Stimulated activated effector memory CD8-positive, alpha-beta T cell treated with anti-CD3 and anti-CD28 coated beads, Interleukin-12 subunit alpha, Interleukin-12 subunit beta, amount 100 ng/mL, for 72 hours (primary cell): ENCODE measurements around the gene NDUFS7.

Experiments
- ATAC-seq: fragments of 150-1000 bp; cut with Tn5 transposase; 2 replicates; pipeline ENCODE4 v1.10.0; 2021
- DNase-seq, 2 donors: peaks; one replicate each; pipeline ENCODE4 v3.0.0; 2021 to 2022; ENCODE audit warnings: low spot score in 2 of 2
- H3K27ac Mint-ChIP-seq: one replicate; pipeline ENCODE4 v1.8.0; 2022; ENCODE audit warnings: mild to moderate bottlenecking, mixed read lengths
- H3K36me3 Mint-ChIP-seq: one replicate; pipeline ENCODE4 v1.8.0; 2022; ENCODE audit warnings: mild to moderate bottlenecking, mixed read lengths
- H3K4me1 Mint-ChIP-seq: one replicate; pipeline ENCODE4 v1.8.0; 2022; ENCODE audit warnings: mixed read lengths
- H3K4me3 Mint-ChIP-seq: one replicate; pipeline ENCODE4 v1.8.0; 2022; ENCODE audit warnings: mild to moderate bottlenecking, mixed read lengths
- H3K9me3 Mint-ChIP-seq: one replicate; pipeline ENCODE4 v1.8.0; 2022; ENCODE audit warnings: mixed read lengths

The NDUFS7 gene

DNA sequence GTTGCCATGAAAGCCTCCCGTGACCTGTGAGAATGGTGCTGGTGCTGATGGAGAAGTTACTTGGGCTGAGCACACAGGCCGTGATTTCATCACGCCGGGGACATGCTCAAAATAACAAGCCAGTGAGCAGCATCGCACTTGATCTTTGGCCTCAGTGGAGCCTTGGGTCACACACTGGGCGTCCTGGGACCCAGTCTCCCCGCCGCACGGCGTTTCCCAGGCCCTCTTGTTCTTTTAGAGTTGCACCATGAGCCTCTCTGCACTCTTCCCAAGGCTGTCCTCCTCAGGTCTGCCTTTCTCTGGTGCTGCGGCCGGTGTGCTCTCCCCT, 9.5 kb upstream of the NDUFS7 start:
- Mint-ChIP-seq H3K27ac (no peak overlapping the region), H3K4me3 (no peak overlapping the region)
- no peak for ATAC-seq

DNA sequence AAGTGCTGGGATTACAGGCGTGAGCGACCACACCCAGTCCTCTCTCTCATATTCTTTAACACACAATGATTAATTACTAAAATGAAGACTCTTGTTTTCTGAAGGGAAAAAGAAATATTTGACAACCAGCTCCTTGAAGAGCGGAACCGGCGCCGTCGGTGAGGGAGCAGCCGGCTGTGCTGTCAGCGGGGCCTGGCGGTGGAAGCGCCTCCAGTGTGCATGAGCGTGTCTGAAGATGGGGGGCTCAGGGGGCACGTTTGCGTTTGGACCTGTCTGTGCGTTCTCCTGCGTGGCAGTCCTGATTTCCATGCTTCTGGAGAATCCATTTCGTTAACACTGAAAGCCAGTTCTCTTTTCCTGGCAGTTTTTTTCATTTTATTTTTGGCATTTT, 7.3 kb upstream of the NDUFS7 start:
- DNase-seq (no peak), ATAC-seq (no peak)
- Mint-ChIP-seq H3K36me3 (peaks cover 41% of the 10 kb centered on the region), H3K4me1 (no peaks in the 10 kb centered on the region), H3K9me3 (no peaks in the 10 kb centered on the region), H3K4me3 (no peak overlapping the region), H3K27ac (no peak overlapping the region)

More for the DNA sequence above, 9.5 kb upstream of the NDUFS7 start:
- no peak for DNase-seq
- H3K36me3 Mint-ChIP-seq = peaks cover 62% of the 10 kb centered on the region
- H3K9me3 Mint-ChIP-seq = no peaks in the 10 kb centered on the region
- H3K4me1 Mint-ChIP-seq = no peaks in the 10 kb centered on the region

DNA sequence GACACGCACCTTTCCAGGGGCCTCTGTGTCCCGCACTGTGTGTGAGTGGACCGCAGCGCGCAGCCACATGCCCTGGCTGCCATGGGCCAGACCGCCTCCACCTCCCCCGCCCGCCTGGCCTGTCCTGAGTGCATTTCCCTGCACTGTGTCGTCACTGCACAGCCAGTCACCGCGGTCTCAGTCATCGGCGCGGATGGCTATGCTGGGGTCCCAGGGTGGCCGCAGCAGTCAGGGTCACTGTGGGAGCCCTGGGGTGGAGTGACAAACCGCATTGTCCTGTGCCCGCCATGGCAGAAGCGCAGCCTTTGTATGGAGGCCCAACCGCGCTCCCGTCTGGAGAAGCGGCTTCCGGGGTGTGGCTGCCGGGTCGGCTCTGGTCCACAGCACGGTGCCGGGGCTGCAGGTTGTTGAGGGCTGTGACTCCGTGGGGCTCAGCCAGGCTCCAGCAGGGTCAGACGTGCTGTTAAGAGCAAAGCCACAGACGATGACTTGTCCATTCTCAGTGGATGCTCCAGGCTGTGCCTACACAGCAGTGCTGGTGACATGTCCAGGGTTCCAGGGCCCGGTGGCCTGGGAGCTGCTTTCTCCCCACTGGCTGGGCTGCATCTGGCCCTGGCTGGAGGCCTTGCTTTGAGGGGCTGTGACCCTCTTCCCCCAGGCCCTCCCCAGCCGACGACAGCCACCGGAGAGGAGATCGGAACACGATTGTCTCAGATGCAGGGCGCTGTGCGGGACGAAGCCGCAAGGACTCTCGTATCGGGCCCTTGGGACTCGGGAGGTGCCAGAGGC, 6.3 kb upstream of the NDUFS7 start:
- Mint-ChIP-seq H3K9me3 (no peaks in the 10 kb centered on the region), H3K4me3 (no peak overlapping the region), H3K36me3 (peaks cover 34% of the 10 kb centered on the region), H3K4me1 (no peaks in the 10 kb centered on the region), H3K27ac (no peak overlapping the region)
- ATAC-seq (no peak), DNase-seq (no peak)

DNA sequence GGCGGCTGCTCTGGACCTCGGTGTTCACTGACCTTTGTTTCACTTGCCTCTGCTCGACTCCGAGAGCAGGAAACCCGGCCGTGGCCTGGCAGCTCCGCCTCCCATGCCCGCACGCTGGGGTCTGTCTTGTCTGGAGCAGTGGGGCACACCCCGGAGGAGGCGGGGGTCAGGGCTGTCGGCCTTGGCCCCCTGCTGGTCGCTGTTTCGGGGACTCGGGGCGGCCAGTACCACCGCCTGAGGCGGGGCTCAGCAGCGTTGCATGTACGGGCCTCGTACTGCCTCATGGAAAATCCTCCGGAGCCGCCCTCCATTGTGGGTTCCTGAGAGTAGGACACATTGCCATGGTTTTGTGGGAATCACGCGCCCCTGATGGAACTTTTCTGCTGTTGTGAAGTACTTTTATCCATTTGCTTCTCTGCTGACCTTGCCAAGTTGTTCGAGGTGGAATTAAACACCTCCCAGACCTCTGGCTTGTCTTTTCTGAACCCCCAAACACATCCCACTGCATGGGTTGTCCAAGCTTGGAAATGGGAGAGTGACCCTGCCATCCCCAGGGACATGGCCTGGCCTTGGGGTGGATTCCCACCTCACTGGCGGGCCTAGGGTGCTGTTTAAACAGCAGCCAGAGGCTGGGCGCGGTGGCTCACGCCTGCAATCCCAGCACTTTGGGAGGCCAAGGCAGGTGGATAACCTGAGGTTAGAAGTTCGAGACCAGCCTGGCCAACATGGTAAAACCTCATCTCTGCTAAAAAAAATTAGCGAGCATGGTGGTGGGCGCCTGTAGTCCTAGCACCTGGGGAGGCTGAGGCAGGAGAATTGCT, 5.5 kb upstream of the NDUFS7 start:
- Mint-ChIP-seq H3K9me3 (no peaks in the 10 kb centered on the region), H3K4me1 (peaks cover 6% of the 10 kb centered on the region), H3K36me3 (peaks cover 36% of the 10 kb centered on the region), H3K27ac (no peak overlapping the region), H3K4me3 (no peak overlapping the region)
- DNase-seq = no peak
- no peak for ATAC-seq

- ATAC-seq (no peak), DNase-seq (no peak)
- Mint-ChIP-seq H3K36me3 (peaks cover 40% of the 10 kb centered on the region), H3K9me3 (no peaks in the 10 kb centered on the region), H3K4me1 (peaks cover 12% of the 10 kb centered on the region), H3K27ac (no peak overlapping the region), H3K4me3 (no peak overlapping the region)
Observed at GRCh38 chr19:1379126-1379905, 4.4 kb upstream of the NDUFS7 start.

DNA sequence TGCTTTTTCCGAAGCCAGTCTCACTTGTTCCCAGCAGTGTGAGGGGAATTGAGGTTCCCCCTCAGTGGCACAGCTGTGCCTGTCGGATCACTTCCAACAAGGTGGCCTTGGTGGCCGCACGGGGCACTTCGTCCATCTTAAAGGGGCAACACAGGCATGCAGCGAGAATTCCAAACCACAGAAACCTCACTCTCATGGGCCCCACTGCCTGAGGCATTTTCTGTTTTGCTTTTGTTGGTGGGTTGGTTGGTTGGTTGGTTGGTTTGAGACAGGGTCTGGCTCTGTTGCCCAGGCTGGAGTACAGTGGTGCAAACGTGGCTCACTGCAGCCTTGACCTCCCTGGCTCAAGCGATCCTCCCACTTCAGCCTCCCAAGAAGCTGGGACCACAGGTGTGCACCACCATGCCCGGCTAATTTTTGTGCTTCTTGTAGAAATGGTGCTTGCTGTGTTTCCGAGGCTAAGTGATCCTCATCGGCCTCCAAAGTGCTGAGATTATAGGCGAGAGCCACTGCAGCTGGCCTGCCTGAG, 3.7 kb upstream of the NDUFS7 start:
- H3K4me3 Mint-ChIP-seq = no peak overlapping the region
- H3K4me1 Mint-ChIP-seq = peaks cover 19% of the 10 kb centered on the region
- no peak overlapping the region for H3K27ac Mint-ChIP-seq
- no peak for ATAC-seq
- H3K9me3 Mint-ChIP-seq = no peaks in the 10 kb centered on the region
- peaks cover 37% of the 10 kb centered on the region for H3K36me3 Mint-ChIP-seq
- DNase-seq = no peak

GRCh38 chr19:1382250-1382649, 1.5 kb upstream of the NDUFS7 start:
- H3K4me3 Mint-ChIP-seq = no peak overlapping the region
- DNase-seq (no peak), ATAC-seq (no peak)
- peaks cover 24% of the 10 kb centered on the region for H3K4me1 Mint-ChIP-seq
- peaks cover 23% of the 10 kb centered on the region for H3K36me3 Mint-ChIP-seq
- H3K27ac Mint-ChIP-seq = no peak overlapping the region
- H3K9me3 Mint-ChIP-seq = no peaks in the 10 kb centered on the region

DNA sequence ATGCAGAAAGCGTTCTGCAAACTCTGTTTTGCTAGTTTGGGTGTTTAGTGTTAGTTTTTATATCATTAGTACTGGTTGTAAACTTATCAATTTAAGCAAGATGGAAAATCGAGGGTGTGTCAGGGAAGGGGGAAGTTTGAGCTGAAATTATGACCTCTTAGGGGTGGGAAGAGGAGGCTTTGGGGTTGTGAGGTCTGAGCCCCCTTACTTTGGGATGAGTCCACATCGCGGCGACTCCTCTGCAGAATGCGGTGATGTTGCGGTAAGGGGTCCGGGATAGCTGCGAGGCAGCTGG, 743 bp upstream of the NDUFS7 start:
- DNase-seq (no peak), ATAC-seq (no peak)
- Mint-ChIP-seq H3K9me3 (no peaks in the 10 kb centered on the region), H3K27ac (peak overlapping the region; percentile 100), H3K36me3 (peaks cover 23% of the 10 kb centered on the region), H3K4me3 (peak overlapping the region; percentile 86), H3K4me1 (peaks cover 25% of the 10 kb centered on the region)

GRCh38 chr19:1384085-1384462, 367 bp downstream of the NDUFS7 start:
- H3K36me3 Mint-ChIP-seq = peaks cover 23% of the 10 kb centered on the region
- H3K4me1 Mint-ChIP-seq = peaks cover 25% of the 10 kb centered on the region
- H3K9me3 Mint-ChIP-seq = no peaks in the 10 kb centered on the region
- DNase-seq (no peak), ATAC-seq (no peak)
- H3K27ac Mint-ChIP-seq = peak overlapping the region; percentile 100
- peak overlapping the region; percentile 86 for H3K4me3 Mint-ChIP-seq

DNA sequence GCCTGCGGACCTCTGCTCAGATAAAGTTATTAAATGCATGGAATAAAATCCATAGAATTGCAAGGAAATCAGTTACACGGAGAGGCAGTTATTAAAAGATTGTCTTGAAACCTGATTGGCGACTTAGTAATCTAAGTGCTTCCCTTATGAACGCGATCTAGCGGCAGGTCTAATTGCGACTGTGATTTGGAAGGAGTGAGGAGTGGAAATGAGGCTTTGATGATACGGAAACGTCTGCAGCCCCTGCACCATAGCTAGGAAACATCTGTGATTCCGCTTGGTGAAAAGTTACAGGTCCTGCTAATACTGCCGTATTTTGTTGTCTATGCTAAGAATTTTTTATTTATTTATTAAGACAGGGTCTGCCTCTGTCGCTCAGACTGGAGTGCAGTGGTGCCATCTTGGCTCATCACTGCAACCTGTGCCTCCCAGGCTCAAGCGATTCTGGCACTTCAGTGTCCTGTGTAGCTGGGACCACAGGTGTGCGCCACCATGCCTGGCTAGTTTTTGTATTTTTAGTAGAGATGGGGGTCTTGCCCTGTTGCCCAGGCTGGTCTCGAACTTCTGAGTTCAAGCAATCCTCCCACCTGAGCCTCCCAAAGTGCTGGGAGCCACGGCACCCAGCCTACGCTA, 887 bp downstream of the NDUFS7 start:
- peaks cover 23% of the 10 kb centered on the region for H3K36me3 Mint-ChIP-seq
- no peak for ATAC-seq

GRCh38 chr19:1385816-1386215, 2.1 kb downstream of the NDUFS7 start:
- no peak for ATAC-seq
- Mint-ChIP-seq H3K4me1 (peaks cover 25% of the 10 kb centered on the region), H3K4me3 (peak overlapping the region; percentile 86), H3K9me3 (no peaks in the 10 kb centered on the region), H3K36me3 (peaks cover 29% of the 10 kb centered on the region), H3K27ac (peak overlapping the region; percentile 52)
- no peak for DNase-seq

More for the DNA sequence above, 887 bp downstream of the NDUFS7 start:
- Mint-ChIP-seq H3K9me3 (no peaks in the 10 kb centered on the region), H3K27ac (peak overlapping the region; percentile 100), H3K4me3 (peak overlapping the region; percentile 86), H3K4me1 (peaks cover 25% of the 10 kb centered on the region)
- DNase-seq = no peak

DNA sequence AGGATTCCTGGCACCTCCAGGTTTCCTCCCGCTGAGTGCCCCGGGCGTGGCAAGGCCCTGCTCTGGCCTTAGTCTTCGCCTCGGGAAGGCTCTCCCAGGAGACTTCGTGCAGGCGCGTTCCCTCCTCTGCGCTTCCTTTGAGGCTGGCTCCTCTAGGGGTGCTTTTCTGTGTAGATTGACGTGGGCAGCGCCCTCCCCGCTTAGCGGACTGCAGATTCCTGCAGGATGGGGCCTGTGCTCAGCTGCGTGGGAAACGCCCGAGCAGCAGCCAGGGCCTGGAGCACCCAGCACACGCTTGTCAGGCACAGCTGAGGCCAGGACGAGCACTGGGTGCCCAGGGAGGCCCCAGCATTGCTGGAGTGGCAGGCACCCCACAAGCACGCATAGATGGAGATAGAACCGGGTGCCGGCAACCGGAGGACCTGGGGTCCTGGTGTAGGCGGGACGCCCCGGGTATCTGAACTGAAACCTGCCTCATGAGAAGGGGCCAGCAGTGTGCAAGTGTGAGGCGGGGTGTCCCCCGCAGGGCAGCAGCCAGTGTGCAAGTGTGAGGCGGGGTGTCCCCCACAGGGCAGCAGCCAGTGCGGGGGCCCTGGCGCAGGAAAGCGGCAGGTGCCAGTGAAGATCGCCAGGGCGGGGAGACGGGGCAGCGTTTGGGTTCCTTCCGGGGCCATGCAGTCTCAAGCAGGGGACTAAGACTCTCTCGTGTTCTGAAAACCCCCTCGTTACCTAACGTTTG, 3.4 kb downstream of the NDUFS7 start:
- ATAC-seq (no peak), DNase-seq (no peak)
- H3K4me3 Mint-ChIP-seq = no peak overlapping the region
- H3K4me1 Mint-ChIP-seq = peaks cover 25% of the 10 kb centered on the region
- H3K27ac Mint-ChIP-seq = peak overlapping the region; percentile 58
- H3K36me3 Mint-ChIP-seq = peaks cover 42% of the 10 kb centered on the region
- no peaks in the 10 kb centered on the region for H3K9me3 Mint-ChIP-seq

- Mint-ChIP-seq H3K27ac (no peak overlapping the region), H3K9me3 (no peaks in the 10 kb centered on the region), H3K4me3 (no peak overlapping the region), H3K36me3 (peaks cover 43% of the 10 kb centered on the region), H3K4me1 (peaks cover 21% of the 10 kb centered on the region)
- ATAC-seq (no peak), DNase-seq (no peak)
Observed at GRCh38 chr19:1387684-1388636, 4.3 kb downstream of the NDUFS7 start.

DNA sequence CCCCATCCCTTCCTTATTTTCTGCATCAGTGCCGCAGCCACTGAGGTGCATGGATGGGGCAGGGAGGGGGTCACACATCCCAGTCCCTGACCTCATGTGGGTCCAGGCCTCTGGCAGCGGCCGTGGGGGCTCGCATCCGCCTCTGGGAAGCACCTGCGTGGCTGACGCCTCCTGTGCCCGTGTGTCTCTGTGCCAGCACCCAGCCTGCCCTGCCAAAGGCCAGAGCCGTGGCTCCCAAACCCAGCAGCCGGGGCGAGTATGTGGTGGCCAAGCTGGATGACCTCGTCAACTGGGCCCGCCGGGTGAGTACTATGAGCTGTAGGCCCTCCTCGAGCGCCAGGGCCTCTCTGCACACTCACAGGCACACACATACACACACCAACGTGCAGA, 4.9 kb downstream of the NDUFS7 start:
- ATAC-seq = no peak
- peaks cover 14% of the 10 kb centered on the region for H3K4me1 Mint-ChIP-seq
- H3K4me3 Mint-ChIP-seq = no peak overlapping the region
- H3K36me3 Mint-ChIP-seq = peaks cover 41% of the 10 kb centered on the region
- H3K27ac Mint-ChIP-seq = no peak overlapping the region
- DNase-seq = no peak
- H3K9me3 Mint-ChIP-seq = no peaks in the 10 kb centered on the region
